H1 (cell line): ENCODE data around the gene ACVR2B. TPM values are rescaled to one million over a fixed set of nuclear protein-coding genes. Genes with fewer than 3 reads are reported as not detected.

ENCODE experiments used
- CTCF ChIA-PET: fragments of 300-600 bp; sonication (Branson Sonifier 250); formaldehyde crosslinking; loops from one replicate; lab custom pipeline; 2021; ENCODE audit not compliant: partially characterized antibody; lab: Charles Lee
- POLR2A ChIA-PET: fragments of 300-600 bp; sonication (Branson Sonifier 250); formaldehyde crosslinking; loops from one replicate; lab custom pipeline; 2021; ENCODE audit warnings: inconsistent platforms; ENCODE audit not compliant: partially characterized antibody; lab: Charles Lee
- DNase-seq, 2 experiments: peaks; one replicate each; pipeline versions ENCODE4 v3.0.0 to v3.0.0-alpha.2; 2010 to 2022; ENCODE audit warnings: low spot score in 2 of 2, low read depth in 1 of 2, mixed read lengths in 1 of 2
- FAIRE-seq: peaks from 2 replicates; lab custom pipeline; 2011; peaks lifted over from hg19 to GRCh38; lab: Jason Lieb, UNC
- H2AFZ ChIP-seq: 2 replicates; pipeline ENCODE4 v1.8.1; 2012; ENCODE audit warnings: low read length, inconsistent platforms
- H2AK5ac ChIP-seq: 2 replicates; pipeline ENCODE4 v1.6.1; 2013; ENCODE audit warnings: low read depth, low read length
- H2BK120ac ChIP-seq: replicated peaks from 2 replicates; pipeline ENCODE3; 2013; ENCODE audit warnings: low read depth, low read length, inconsistent platforms
- H2BK12ac ChIP-seq: 2 replicates; pipeline ENCODE4 v1.6.1; 2013; ENCODE audit warnings: low read depth, low read length
- H2BK15ac ChIP-seq: 2 replicates; pipeline ENCODE4 v1.6.1; 2013; ENCODE audit warnings: low read length
- H2BK20ac ChIP-seq: 2 replicates; pipeline ENCODE4 v1.6.1; 2013; ENCODE audit warnings: low read length
- H2BK5ac ChIP-seq: 2 replicates; pipeline ENCODE4 v1.6.1; 2013; ENCODE audit warnings: low read depth, low read length
- H3K14ac ChIP-seq: 2 replicates; pipeline ENCODE4 v1.6.1; 2013; ENCODE audit warnings: inconsistent platforms; ENCODE audit not compliant: insufficient read length
- H3K18ac ChIP-seq: 2 replicates; pipeline ENCODE4 v1.6.1; 2013; ENCODE audit warnings: low read length; ENCODE audit errors: extremely low read depth
- H3K23ac ChIP-seq: 2 replicates; pipeline ENCODE4 v1.6.1; 2013; ENCODE audit warnings: inconsistent platforms; ENCODE audit not compliant: insufficient read length
- H3K23me2 ChIP-seq: 2 replicates; pipeline ENCODE4 v1.6.1; 2013; ENCODE audit warnings: low read depth, low read length
- H3K27ac ChIP-seq: 2 replicates; pipeline ENCODE4 v1.6.1; 2011; ENCODE audit warnings: low read depth, low read length, inconsistent platforms
- H3K27me3 ChIP-seq, 4 experiments: replicated peaks in 1 of 4; 1 replicate in 1 of 4; 2 replicates in 3 of 4; pipeline versions ENCODE4 v1.6.1 to v1.8.1; 2011 to 2013; ENCODE audit warnings: low read length in 3 of 4, mild to moderate bottlenecking in 3 of 4, inconsistent platforms in 2 of 4, mixed read lengths in 2 of 4, moderate library complexity in 1 of 4; ENCODE audit not compliant: control insufficient read depth in 3 of 4, insufficient read depth in 3 of 4; ENCODE audit errors: extremely low read depth in 1 of 4
- H3K36me3 ChIP-seq, 4 experiments: 2 replicates each; pipeline versions ENCODE4 v1.6.1 to v1.8.1; 2011 to 2013; ENCODE audit warnings: mild to moderate bottlenecking in 4 of 4, low read length in 3 of 4, moderate library complexity in 2 of 4, control low read depth in 1 of 4, inconsistent platforms in 1 of 4; ENCODE audit not compliant: insufficient read depth in 4 of 4, control insufficient read depth in 2 of 4
- H3K4ac ChIP-seq: replicated peaks from 2 replicates; pipeline ENCODE3; 2013; ENCODE audit warnings: low read length, low read depth, mixed read lengths, inconsistent platforms; ENCODE audit not compliant: insufficient read length
- H3K4me1 ChIP-seq, 4 experiments: replicated peaks in 1 of 4; 1 replicate in 1 of 4; 2 replicates in 3 of 4; pipeline versions ENCODE4 v1.6.1 to v1.8.1; 2011 to 2013; ENCODE audit warnings: low read length in 3 of 4, inconsistent platforms in 2 of 4, mixed read lengths in 1 of 4; ENCODE audit not compliant: insufficient read depth in 4 of 4, control insufficient read depth in 3 of 4
- H3K4me2 ChIP-seq, 2 experiments: 2 replicates each; pipeline versions ENCODE4 v1.6.1 to v1.8.1; 2011 to 2013; ENCODE audit warnings: low read depth in 2 of 2, low read length in 2 of 2, control low read depth in 1 of 2, inconsistent platforms in 1 of 2, mild to moderate bottlenecking in 1 of 2; ENCODE audit not compliant: insufficient read depth in 1 of 2
- H3K4me3 ChIP-seq, 4 experiments: fragments of 200-600, 300-600 bp in 1 of 4; sonication (generic), shearing (Covaris generic), sonication (Bioruptor Twin) in 1 of 4; 2 replicates each; pipeline versions ENCODE4 v1.5.1 to v1.8.1; 2011 to 2016; ENCODE audit warnings: low read length in 4 of 4, low read depth in 3 of 4, control low read depth in 2 of 4, inconsistent platforms in 2 of 4, mild to moderate bottlenecking in 2 of 4, mixed read lengths in 1 of 4, moderate library complexity in 1 of 4; ENCODE audit not compliant: insufficient read depth in 2 of 4; ENCODE audit errors: extremely low read depth in 1 of 4
- H3K56ac ChIP-seq: replicated peaks from 2 replicates; pipeline ENCODE3; 2013; ENCODE audit warnings: low read depth, mild to moderate bottlenecking, mixed read lengths, low read length, inconsistent platforms; ENCODE audit not compliant: insufficient read length
- H3K79me1 ChIP-seq: 2 replicates; pipeline ENCODE4 v1.6.1; 2013; ENCODE audit warnings: low read depth, low read length, control low read depth
- H3K79me2 ChIP-seq, 2 experiments: 2 replicates each; pipeline versions ENCODE4 v1.6.1 to v1.8.1; 2012 to 2013; ENCODE audit warnings: low read length in 2 of 2, mild to moderate bottlenecking in 2 of 2, inconsistent platforms in 1 of 2; ENCODE audit not compliant: insufficient read depth in 2 of 2, control insufficient read depth in 1 of 2
- H3K9ac ChIP-seq, 4 experiments: replicated peaks in 1 of 4; 1 replicate in 1 of 4; 2 replicates in 3 of 4; pipeline versions ENCODE4 v1.6.1 to v1.8.1; 2011 to 2013; ENCODE audit warnings: low read depth in 3 of 4, low read length in 3 of 4, control low read depth in 2 of 4, mild to moderate bottlenecking in 2 of 4, moderate library complexity in 2 of 4, inconsistent platforms in 1 of 4; ENCODE audit errors: extremely low read depth in 1 of 4
- H3K9me3 ChIP-seq, 2 experiments: 2 replicates each; pipeline versions ENCODE4 v1.6.1 to v1.8.1; 2012 to 2013; ENCODE audit warnings: mild to moderate bottlenecking in 2 of 2, moderate library complexity in 2 of 2, control low read depth in 1 of 2, inconsistent platforms in 1 of 2, low read depth in 1 of 2, low read length in 1 of 2, mixed read lengths in 1 of 2; ENCODE audit not compliant: insufficient read depth in 2 of 2
- H4K20me1 ChIP-seq, 2 experiments: replicated peaks in 1 of 2; 2 replicates each; pipeline versions ENCODE3 to v1.8.1; 2011 to 2013; ENCODE audit warnings: inconsistent platforms in 2 of 2, low read length in 2 of 2, mild to moderate bottlenecking in 1 of 2; ENCODE audit not compliant: insufficient read depth in 2 of 2, control insufficient read depth in 1 of 2
- H4K5ac ChIP-seq: 2 replicates; pipeline ENCODE4 v1.6.1; 2013; ENCODE audit warnings: low read length, low read depth, mixed read lengths, inconsistent platforms; ENCODE audit not compliant: insufficient read length
- H4K8ac ChIP-seq: 2 replicates; pipeline ENCODE4 v1.8.0; 2013; ENCODE audit warnings: mild to moderate bottlenecking, moderate library complexity, low read length, inconsistent platforms; ENCODE audit not compliant: insufficient read depth; ENCODE audit errors: extremely low read depth
- H4K91ac ChIP-seq: replicated peaks from 2 replicates; pipeline ENCODE3; 2013; ENCODE audit warnings: low read length, mixed read lengths, inconsistent platforms; ENCODE audit not compliant: insufficient read length
- EZH2 ChIP-seq: fragments of 200-600 bp; sonication (generic); IDR thresholded peaks from 2 replicates; pipeline ENCODE4 v1.7.1; 2012; ENCODE audit warnings: low read depth, mild to moderate bottlenecking, moderate library complexity, low read length, inconsistent platforms; ENCODE audit not compliant: severe bottlenecking
- GTF2F1 ChIP-seq: IDR thresholded peaks from 2 replicates; pipeline ENCODE4 v1.6.1; 2012; ENCODE audit warnings: low read depth, low read length, improper control_type of control experiment, borderline replicate concordance
- JUND ChIP-seq: IDR thresholded peaks from 2 replicates; pipeline ENCODE4 v1.6.1; 2011; ENCODE audit warnings: mild to moderate bottlenecking, improper control_type of control experiment, low read length
- POLR2A ChIP-seq, 2 experiments: IDR thresholded peaks; 1 replicate in 1 of 2; 2 replicates in 1 of 2; pipeline ENCODE4 v1.6.1; 2011; ENCODE audit warnings: low read depth in 2 of 2, low read length in 2 of 2, mild to moderate bottlenecking in 2 of 2; ENCODE audit errors: control extremely low read depth in 1 of 2
- SUZ12 ChIP-seq: fragments of 200-600 bp; sonication (generic); IDR thresholded peaks from 2 replicates; pipeline ENCODE4 v1.6.1; 2012; ENCODE audit warnings: mild to moderate bottlenecking, inconsistent platforms, low read length, moderate library complexity, mixed read lengths
- TAF7 ChIP-seq: optimal IDR thresholded peaks from 2 replicates; pipeline ENCODE3; 2011; ENCODE audit warnings: low read depth, mild to moderate bottlenecking, inconsistent platforms, low read length, moderate library complexity, borderline replicate concordance
- WGBS, 2 experiments: shearing (Covaris generic) in 1 of 2; methylation state at CpG; one replicate each; pipeline versions ENCODE4 v1.1.6 to v1.1.7; 2013 to 2015; ENCODE audit warnings: low lambda C conversion rate in 2 of 2, mixed read lengths in 2 of 2, inconsistent platforms in 1 of 2, low coverage in 1 of 2, missing lambda C conversion rate in 1 of 2; ENCODE audit not compliant: insufficient replicate concordance in 2 of 2, insufficient coverage in 1 of 2, insufficient read length in 1 of 2; ENCODE audit errors: extremely low coverage in 1 of 2, missing lambda C conversion rate in 1 of 2; 5-methylcytosine and 5-hydroxymethylcytosine counted together
- polyA plus RNA-seq, 7 experiments: library from polyadenylated mRNA; depleted of rRNA in 3 of 7; stranded (reverse) in 5 of 7; unstranded in 2 of 7; fragments of >200 nt in 5 of 7; fragments of 200-250 nt in 2 of 7; gene quantifications; 1 replicate in 5 of 7; 2 replicates in 1 of 7; 4 replicates in 1 of 7; pipeline versions ENCODE4 v1.2.1 to v1.2.3, GENCODE V29; 2011 to 2013; ENCODE audit warnings: missing spikeins in 2 of 7, mixed read lengths in 2 of 7
- total RNA-seq: library from RNA; stranded (reverse); fragmentation: NEBNext Ultra II Directional; extraction: Animal tissue kit (Norgen Biotek cat#: 25700); gene quantifications from 2 replicates; pipeline ENCODE4 v1.2.1, GENCODE V29; 2021
- TF ChIP-seq, protein P1 (sequence below): IDR thresholded peaks from 2 replicates; pipeline ENCODE4 v1.6.1; 2012; ENCODE audit warnings: inconsistent platforms
- TF ChIP-seq, protein P2 (sequence below), 3 experiments: IDR thresholded peaks; 1 replicate in 2 of 3; 2 replicates in 1 of 3; pipeline versions ENCODE4 v1.5.1 to v1.6.1; 2011; ENCODE audit warnings: low read length in 3 of 3, mild to moderate bottlenecking in 3 of 3, inconsistent platforms in 2 of 3, low read depth in 1 of 3, moderate library complexity in 1 of 3; ENCODE audit not compliant: insufficient read depth in 1 of 3; ENCODE audit errors: control extremely low read depth in 1 of 3

The ACVR2B gene
- total and polyA plus RNA-seq, 2 of the 8 experiments (the other 6 are each of a cell fraction or from before 2014, with no cell fraction given) = 24.7 to 109 TPM

DNA sequence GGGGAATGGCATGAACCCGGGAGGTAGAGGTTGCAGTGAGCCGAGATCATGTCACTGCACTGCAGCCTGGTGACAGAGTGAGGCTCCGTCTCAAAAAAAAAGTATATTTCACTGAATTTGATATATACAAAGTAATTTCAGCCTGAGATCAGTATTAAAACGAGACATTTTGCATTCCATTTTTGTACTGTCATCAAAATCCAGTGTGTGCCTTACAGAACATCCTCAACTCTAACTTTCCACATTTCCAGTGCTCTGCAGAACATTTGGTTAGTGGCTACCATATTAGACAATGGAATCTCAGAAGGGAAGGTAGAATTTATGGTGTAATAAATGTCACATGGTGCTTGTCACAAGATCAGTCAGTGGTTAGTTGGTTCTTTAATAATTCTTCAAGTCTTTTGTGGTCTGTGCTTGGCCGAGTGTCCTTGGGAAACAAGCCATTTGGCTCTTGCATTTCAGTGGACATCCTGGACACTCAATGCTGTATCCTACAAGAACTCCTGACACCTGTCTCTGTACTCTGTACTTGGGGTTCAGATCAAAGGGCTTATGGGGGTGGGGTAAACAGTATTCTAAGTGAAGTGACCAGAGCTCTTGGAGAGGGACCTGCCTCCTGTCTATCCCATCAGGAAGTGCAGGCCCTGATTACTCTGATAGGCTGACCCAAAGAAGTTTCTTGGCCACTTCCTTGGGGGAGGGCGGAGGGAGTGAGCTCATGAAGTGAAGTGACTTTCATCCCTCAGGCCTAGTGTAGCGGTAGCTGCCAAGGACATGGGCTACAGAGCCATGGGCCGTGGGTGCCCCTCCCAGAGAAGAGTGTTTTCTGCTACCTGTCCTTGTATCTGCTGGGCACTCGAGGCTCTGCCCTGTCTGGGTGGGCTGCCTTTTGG is 3.7 kb downstream of the ACVR2B start:
- Histone ChIP-seq H3K18ac (no peak overlapping the region), H3K27me3 (no peaks in the 10 kb centered on the region), H2BK15ac (no peak overlapping the region), H2BK5ac (no peak overlapping the region), H4K5ac (no peak overlapping the region), H3K23me2 (peaks cover 20% of the 10 kb centered on the region), H3K36me3 (no peaks in the 10 kb centered on the region; a peak in 1 of 8 replicates), H3K4ac (no peak overlapping the region), H3K79me1 (peaks cover 29% of the 10 kb centered on the region), H2AFZ (no peak overlapping the region), H4K8ac (no peak overlapping the region), H3K4me1 (peaks cover 10 to 24% (median 16%) of the 10 kb centered on the region in 4 experiments), H4K91ac (no peak overlapping the region), H3K9ac (no peak overlapping the region), H2AK5ac (no peak overlapping the region), H3K27ac (no peak overlapping the region), H3K4me2 (no peak overlapping the region; a peak in 1 of 4 replicates), H4K20me1 (peaks cover 33 to 46% of the 10 kb centered on the region in 2 experiments), H2BK20ac (no peak overlapping the region), H3K23ac (no peak overlapping the region), H2BK120ac (no peak overlapping the region), H3K9me3 (no peaks in the 10 kb centered on the region), H3K79me2 (peaks cover 62 to 81% of the 10 kb centered on the region in 2 experiments), H3K4me3 (no peak overlapping the region), H3K56ac (no peak overlapping the region), H2BK12ac (no peak overlapping the region), H3K14ac (no peak overlapping the region)
- 94% methylated on average over 9 of the region's 9 CpGs; no CpG with 5 or more reads in 1 of the 2 experiments for WGBS, 2 experiments
- ChIA-PET CTCF (interaction anchor here (0.5 to 2.6 kb wide), 9 partner anchors 9 to 213 kb away, joined by 3 to 12 read pairs (median 3); partner anchors contain the start of gene XYLB), POLR2A (interaction anchor here (1.1 kb wide), 1 partner anchor 10 kb away, joined by 4 read pairs; no protein-coding TSS in a partner anchor)
- no peak for DNase-seq
- FAIRE-seq = no peak
- TF ChIP-seq EZH2 (no peak), POLR2A (IDR thresholded peaks at IDR 0.05; ENCODE audit: control extremely low read depth in 1 of 2, low read depth in 2 of 2, low read length in 2 of 2) (0 out of 3 replicates have a peak, but pooled peaks of 1 of the 2 experiments have one; percentile 16), GTF2F1 (no peak), TAF7 (no peak), SUZ12 (no peak), JUND (no peak)
- TF ChIP-seq, protein P1, sequence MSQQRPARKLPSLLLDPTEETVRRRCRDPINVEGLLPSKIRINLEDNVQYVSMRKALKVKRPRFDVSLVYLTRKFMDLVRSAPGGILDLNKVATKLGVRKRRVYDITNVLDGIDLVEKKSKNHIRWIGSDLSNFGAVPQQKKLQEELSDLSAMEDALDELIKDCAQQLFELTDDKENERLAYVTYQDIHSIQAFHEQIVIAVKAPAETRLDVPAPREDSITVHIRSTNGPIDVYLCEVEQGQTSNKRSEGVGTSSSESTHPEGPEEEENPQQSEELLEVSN = no peak
- TF ChIP-seq, protein P2, sequence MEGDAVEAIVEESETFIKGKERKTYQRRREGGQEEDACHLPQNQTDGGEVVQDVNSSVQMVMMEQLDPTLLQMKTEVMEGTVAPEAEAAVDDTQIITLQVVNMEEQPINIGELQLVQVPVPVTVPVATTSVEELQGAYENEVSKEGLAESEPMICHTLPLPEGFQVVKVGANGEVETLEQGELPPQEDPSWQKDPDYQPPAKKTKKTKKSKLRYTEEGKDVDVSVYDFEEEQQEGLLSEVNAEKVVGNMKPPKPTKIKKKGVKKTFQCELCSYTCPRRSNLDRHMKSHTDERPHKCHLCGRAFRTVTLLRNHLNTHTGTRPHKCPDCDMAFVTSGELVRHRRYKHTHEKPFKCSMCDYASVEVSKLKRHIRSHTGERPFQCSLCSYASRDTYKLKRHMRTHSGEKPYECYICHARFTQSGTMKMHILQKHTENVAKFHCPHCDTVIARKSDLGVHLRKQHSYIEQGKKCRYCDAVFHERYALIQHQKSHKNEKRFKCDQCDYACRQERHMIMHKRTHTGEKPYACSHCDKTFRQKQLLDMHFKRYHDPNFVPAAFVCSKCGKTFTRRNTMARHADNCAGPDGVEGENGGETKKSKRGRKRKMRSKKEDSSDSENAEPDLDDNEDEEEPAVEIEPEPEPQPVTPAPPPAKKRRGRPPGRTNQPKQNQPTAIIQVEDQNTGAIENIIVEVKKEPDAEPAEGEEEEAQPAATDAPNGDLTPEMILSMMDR (IDR thresholded peaks at IDR 0.05; ENCODE audit: control extremely low read depth in 1 of 3, insufficient read depth in 1 of 3, low read depth in 1 of 3, low read length in 3 of 3) = peak in 1 of 3 experiments; percentile 5; a peak in 1 of 4 replicates
